Endometrial microvascular endothelial cells (primary cell): ENCODE data around the gene LRRC4B. TPM values are rescaled to one million over a fixed set of nuclear protein-coding genes. Genes with fewer than 3 reads are reported as not detected.

ENCODE experiments used
- in situ Hi-C: cut with HindIII; loops from 2 replicates; pipeline ENCODE4 v1.10.0; 2017; ENCODE audit warnings: low sequenced_read_pairs, low pct_unique_long_range_greater_than_20kb; ENCODE audit errors: inconsistent ontology term
- total RNA-seq: library from RNA; depleted of rRNA; stranded (reverse); fragments of >200 nt; gene quantifications from one replicate; pipeline ENCODE4 v1.2.3, GENCODE V29; 2015; ENCODE audit errors: inconsistent ontology term

The LRRC4B gene
- total RNA-seq, 1 donor from 2014 or later = not detected

DNA sequence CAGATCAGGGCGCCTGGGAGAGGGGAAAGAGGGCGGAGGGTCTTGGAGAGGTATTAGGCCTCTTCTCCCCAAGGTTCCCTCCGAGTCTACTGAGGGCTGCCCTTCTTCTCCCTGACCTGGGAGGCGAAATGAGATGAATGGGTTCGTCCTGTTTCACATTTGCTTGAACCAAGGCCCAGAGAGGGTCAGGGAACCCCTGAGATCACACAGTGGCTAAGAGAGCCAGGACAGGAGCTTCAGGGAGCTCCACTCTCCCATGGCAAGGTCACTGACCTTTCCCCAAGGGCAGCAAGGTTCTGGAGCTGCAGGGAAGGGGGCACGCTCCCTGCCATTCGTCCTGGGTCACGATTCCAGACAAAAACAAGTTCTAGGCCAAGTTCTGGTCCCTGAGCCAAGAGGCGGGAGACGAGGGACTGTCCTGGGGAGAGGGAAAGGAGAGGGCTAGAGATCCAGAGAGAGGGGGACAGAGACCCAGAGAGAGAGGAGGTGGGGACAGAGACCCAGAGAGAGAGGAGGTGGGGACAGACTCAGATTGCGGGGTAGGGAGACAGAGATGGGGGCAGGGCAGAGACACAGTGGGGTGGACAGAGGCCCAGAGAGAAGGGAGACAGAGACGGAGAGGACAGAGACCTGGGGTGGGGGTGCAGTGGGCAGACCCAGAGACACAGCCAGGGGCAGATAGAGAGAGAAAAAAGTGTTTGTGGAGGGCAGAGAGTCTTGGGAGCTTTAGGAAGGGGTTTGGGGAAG, 55.1 kb downstream of the LRRC4B start:
- in situ Hi-C loops = no loop called here

GRCh38 chr19:50512112-50512998, 55.9 kb downstream of the LRRC4B start:
- in situ Hi-C loops = no loop called here

DNA sequence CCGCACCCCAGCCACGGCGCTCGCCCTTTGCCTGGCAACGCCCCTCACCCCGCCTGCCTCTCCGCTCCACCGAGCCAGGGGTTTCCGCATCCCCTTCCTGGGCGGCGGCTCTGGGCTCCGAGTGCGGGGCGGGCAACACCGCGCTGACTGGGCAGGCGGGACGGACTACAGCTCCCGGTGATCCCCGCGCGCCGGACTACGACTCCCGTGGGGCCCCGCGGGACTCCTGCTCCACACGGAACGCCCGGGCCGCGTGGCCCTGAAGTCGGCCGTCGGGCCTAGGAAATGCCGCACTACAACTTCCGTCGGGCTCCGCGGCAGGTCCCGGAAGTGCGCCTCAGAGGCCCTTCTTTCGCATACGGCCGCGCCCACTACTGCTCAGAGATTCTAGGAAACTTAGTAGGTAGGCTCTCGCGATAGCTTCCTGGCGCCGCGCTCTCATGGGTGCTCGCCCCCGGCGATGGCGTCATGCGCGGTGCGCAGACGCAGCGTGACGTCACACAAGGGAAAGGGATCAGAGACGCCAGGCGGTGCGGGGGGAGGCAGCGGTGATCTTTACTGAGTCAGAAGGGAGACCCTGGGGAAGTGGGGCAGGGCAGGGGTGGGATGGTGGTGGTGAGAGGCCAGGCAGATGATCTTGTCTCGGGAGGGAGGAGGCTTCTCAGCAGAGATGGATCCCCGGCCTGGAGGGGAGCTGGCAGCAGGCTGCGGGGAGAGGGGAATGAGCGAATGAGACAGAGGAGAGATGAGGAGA, 57.0 kb downstream of the LRRC4B start, which contains the start of gene JOSD2:
TSS of gene JOSD2 (minus strand) at position 123 of the 754 bp plus-strand sequence. CDS start 760 bp downstream, outside the sequence.
- in situ Hi-C loops = no loop called here

GRCh38 chr19:50510700-50511068, 57.6 kb downstream of the LRRC4B start:
- in situ Hi-C loops = no loop called here

DNA sequence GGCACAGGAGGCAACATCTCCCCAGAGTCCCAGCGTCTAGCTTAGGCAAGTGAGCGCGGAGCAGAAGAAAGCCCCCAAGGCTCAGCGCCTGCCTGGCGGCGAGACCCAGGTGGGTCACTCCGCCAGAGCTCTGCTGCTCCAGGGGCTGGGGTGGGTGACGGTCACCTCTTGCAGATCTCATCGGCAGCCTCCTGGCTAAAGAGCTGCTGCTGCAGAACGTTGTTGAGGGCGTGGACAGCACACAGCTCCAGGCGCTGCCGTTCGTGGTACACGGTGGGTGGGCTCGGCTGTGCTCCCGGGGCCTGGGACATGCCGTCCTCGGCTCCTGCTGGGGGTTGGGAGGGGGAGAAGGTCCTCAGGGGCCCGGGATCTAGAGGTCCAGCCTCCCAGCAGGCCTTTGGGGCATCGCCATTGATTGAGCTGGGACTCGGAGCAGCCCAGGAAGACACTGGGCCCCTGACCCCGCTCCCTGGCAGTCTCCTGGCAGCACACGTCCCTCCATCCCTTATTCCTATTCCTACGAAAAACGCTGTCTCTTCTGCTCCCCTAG, 58.0 kb downstream of the LRRC4B start:
- in situ Hi-C loops = no loop called here

GRCh38 chr19:50509366-50509765, 58.9 kb downstream of the LRRC4B start:
- in situ Hi-C loops = no loop called here

DNA sequence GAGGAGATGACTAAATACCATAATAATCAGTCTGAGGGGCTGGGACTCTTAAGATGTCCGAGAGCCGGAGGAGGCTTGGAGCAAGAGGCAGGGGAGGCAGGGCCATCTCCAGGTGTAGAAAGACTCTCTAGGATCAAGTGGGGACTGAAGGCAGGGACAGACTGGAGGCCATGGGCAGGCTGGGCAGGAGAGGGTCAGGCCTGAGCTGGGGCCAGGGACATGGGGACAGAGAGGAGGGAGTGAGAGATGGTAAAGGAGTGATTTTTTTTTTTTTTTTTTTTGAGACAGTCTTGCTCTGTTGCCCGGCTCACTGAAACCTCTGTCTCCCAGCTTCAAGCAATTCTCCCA, 59.4 kb downstream of the LRRC4B start:
- in situ Hi-C loops = no loop called here

- in situ Hi-C loops = no loop called here
These were observed 60.9 kb downstream of the LRRC4B start for GRCh38 chr19:50507376-50507775.

GRCh38 chr19:50506700-50507099, 61.5 kb downstream of the LRRC4B start:
- in situ Hi-C loops = no loop called here

- in situ Hi-C loops = no loop called here
These were observed 62.2 kb downstream of the LRRC4B start for GRCh38 chr19:50505856-50506611.

DNA sequence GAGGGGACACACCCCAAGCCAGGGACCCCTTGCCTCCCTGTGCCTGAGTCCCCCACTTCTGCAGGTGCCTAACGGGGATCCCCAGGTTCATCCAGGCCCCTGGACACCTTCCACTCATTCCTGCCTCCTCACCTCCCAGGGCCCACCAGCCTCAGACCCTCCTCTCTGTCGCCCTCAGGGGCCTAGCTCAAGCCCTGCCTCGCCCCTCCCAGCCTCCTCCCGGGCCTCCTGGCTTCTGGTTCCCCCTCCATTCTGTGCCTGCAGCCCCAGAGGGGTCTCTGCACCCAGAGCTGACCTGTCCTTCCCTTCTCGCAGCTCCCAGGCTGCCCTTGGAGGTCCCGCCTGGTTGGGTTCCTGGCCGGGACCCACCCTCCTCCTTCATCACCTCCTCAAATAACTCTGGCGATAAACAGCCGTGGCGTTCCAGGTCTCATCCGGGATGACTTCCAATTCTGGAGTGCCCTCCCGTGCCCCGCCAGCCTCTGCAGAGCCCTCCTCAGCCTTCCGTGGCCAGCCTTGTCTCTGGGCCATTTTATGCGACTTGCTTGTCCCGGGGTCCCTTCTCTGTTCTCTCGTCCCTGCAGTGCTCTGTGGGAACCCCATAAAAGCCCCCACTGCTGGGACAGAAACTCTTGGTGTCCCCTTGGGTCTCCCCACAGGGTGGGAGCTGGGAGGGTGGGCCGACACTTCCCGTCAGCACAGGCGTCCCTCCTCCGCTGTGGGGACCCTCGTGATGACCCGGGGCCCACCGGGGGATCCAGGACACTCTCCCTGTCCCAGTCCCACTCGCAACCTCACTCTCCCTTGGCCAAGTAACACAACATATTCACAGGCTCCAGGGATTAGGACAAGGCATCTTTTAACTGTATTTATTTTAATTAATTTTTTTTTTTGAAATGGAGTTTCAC, 66.4 kb downstream of the LRRC4B start:
- in situ Hi-C loops = no loop called here

- in situ Hi-C loops = no loop called here
These were observed 67.1 kb downstream of the LRRC4B start for GRCh38 chr19:50501186-50501567.

DNA sequence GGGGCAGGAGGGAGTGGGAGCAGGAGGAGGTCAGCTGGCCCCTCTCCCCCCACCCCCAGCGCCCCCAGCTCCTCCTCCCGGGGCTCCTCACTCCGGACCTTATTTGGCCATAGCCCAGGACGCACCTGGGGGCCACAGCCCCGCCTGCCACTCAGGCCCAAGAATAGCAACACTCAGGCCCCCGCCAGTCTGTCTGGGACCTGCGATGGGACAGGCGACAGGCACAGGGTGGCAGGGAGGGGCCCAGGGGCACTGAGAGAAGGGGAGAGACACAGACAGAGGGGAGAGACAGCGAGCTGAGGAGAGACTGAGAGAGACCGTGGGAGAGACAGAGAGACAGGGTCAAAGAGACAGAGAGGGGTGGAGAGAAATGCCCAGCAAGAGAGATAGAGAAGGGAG, 67.5 kb downstream of the LRRC4B start:
- in situ Hi-C loops = no loop called here

DNA sequence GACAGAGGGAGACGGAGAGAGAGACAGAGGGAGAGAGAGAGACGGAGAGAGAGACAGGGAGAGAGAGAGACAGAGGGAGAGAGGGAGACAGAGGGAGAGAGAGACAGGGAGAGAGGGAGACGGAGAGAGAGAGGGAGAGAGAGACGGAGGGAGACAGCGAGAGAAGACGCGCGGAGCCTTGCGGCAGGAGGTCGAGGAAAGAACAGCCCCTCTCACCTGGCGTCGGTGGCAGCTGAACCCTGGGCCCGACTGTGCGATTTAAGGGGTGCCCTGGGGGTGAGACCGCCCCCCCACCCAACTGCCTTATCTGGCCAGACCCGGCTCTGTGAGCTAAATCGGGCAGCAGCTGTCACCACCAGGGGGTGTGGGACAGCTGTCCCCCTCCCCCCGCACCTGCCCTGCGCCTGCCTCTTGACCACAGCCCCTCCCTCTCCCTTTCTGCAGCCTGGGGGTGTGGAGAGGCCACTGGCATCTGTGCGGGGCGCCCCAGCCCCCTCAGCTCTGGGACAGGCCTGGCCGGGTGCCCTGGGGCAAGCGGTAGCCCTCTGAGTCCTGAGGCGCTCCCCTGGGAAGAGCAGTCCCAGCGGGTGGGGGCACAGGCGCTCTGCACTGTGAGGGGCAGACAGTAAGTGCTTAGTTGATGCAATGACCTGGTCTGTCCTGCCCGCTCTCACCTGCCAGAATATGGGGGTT, 68.0 kb downstream of the LRRC4B start:
- in situ Hi-C loops = no loop called here

DNA sequence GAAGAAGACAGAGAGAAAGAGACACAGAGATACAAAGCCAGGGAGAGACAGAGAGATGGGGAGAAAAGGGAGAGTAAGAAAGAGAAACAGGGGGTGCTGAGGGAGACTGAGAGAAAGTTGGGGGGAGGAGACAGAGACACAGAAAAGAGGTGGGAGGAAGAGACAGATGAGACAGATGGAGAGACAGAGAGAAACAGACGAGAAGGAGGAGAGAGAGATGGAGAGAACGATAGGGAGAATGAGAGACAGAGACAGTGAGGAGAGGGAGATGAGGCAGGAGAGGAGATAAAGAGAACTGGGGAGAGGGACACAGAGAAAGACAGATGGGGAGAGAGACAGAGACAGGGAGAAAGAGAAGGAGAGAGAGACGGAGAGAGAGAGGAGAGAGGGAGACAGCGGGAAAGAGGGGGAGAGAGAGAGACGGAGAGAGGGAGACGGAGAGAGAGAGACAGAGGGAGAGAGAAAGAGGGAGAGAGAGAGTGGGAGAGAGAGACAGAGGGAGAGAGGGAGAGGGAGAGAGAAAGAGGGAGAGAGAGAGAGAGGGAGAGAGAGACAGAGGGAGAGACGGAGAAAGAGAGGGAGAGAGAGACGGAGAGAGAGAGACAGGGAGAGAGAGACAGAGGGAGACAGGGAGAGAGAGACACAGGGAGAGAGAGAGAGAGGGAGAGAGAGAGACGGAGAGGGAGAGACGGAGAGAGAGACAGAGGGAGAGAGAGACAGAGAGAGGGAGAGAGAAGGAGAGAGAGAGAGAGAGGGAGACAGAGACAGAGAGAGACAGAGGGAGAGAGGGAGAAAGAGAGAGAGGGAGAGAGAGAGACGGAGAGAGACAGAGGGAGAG, 69.8 kb downstream of the LRRC4B start:
- in situ Hi-C loops = no loop called here

DNA sequence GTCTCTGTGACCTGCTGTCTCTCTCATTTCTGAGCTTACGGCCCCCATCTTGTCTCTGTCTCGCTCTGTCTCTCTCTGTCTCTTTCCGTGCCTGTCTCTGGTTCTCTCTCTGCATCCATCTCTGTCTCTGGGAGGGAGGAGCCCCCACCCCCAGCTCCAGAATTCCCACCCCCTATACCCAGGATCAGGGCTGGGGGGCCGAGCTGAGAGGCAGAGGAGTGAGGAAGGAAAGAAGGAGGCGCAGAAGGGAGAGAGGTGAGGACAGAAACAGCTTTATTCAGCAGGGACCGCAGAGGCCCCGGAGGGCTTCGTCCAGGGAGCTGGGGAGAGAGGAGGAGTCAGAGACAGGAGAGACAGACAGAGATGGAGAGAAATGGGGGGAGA, 71.2 kb downstream of the LRRC4B start:
- in situ Hi-C loops = no loop called here
